Activated T-cell treated with anti-CD3 and anti-CD28 coated beads, Interleukin-2, amount 50 U/mL, for 24 hours (primary cell): Measurements from ENCODE around the gene KSR2.

ENCODE experiments used
- DNase-seq: peaks from one replicate; pipeline ENCODE4 v3.0.0-alpha.2; 2020
- H3K27ac Mint-ChIP-seq: 2 replicates; pipeline ENCODE4 v1.8.0; 2020; ENCODE audit warnings: mild to moderate bottlenecking, mixed read lengths
- H3K27me3 Mint-ChIP-seq: 2 replicates; pipeline ENCODE4 v1.8.0; 2020; ENCODE audit warnings: mixed read lengths
- H3K36me3 Mint-ChIP-seq: 2 replicates; pipeline ENCODE4 v1.8.0; 2020; ENCODE audit warnings: low read depth, mixed read lengths
- H3K4me1 Mint-ChIP-seq: 2 replicates; pipeline ENCODE4 v1.8.0; 2020; ENCODE audit warnings: low read depth, mixed read lengths
- H3K4me3 Mint-ChIP-seq: 2 replicates; pipeline ENCODE4 v1.8.0; 2020; ENCODE audit warnings: mild to moderate bottlenecking, moderate library complexity, mixed read lengths
- H3K9me3 Mint-ChIP-seq: 2 replicates; pipeline ENCODE4 v1.8.0; 2020; ENCODE audit warnings: mixed read lengths

KSR2 gene

DNA sequence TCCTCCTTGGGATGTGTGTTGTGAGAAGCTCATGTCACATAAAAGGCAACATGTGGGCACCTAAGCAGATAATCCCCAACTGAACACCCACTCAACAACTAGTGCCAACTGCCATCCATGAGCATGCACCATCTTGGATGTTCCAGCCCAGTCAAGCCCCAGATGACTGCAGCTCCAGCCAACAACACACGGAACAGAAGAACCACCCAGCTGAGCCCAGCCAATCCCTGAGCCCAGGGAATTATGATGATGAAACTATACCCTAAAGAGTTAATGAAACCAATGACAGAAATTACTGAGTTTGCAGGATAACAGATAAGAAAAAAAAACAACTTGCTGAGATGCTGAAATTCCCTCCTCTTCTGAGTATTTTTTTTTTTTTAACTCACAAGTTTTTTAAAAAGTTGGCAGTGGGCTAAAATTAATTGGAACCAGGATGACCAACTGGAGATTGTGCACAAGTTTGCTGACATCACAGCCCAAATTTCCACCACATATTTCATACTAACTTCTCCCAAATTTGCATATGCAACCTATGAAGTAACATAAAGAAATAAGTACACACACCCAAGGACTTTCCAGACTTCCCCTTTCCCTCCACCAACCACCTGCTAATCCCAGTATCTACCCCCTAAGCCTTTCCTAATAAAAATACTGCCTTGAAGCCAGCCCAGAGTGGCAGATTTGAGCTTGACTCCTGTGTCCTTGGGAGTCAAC is 124.5 kb downstream of the KSR2 start:
- peaks cover 53% of the 10 kb centered on the region for H3K27me3 Mint-ChIP-seq
- peaks cover 8% of the 10 kb centered on the region for H3K9me3 Mint-ChIP-seq
- H3K4me3 Mint-ChIP-seq = no peak overlapping the region
- H3K4me1 Mint-ChIP-seq = no peaks in the 10 kb centered on the region
- H3K36me3 Mint-ChIP-seq = no peaks in the 10 kb centered on the region
- DNase-seq = no peak
- no peak overlapping the region for H3K27ac Mint-ChIP-seq

DNA sequence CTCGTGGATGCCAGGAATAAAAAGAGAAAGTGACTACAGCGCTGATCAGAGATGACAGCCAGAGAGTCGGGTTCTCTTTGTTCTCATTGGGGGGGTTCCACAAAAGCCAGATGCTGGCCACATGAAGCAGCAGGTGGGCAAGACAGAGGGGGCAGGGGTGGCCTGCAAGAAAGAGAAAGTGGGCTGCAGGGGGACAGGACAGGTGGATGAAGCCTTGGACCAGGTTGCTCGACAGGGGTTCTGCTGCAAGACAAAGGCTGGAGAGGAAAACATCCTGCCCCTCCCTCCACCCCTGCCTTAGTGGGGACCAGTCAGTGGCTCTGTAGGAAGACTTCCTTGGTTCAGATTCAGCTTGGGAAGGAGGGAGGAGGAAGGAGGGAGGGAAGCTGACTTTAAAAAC is 126.2 kb downstream of the KSR2 start:
- Mint-ChIP-seq H3K27ac (no peak overlapping the region), H3K4me3 (no peak overlapping the region), H3K36me3 (no peaks in the 10 kb centered on the region)

DNA sequence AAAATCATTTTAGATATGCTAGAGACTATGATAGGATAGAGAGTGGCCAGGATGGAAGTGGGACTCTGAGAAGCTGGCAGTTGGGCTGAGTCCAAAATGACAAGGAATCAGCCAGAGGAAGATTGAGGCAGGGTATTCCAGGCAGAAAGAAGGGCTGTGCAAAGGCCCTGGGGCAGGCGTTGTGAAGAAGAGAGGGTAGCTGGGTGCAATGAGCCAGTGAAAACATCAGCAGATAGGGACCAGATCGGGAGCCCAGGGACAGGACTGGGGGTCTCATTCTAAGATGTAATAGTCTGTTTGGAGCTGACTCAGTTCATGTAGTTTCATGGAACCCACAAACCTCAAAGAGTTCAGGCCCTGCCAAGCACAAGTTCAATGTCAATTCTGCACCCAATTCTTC is 126.6 kb downstream of the KSR2 start:
- no peak for DNase-seq
- Mint-ChIP-seq H3K27me3 (peaks cover 49% of the 10 kb centered on the region), H3K36me3 (no peaks in the 10 kb centered on the region), H3K4me3 (no peak overlapping the region), H3K27ac (no peak overlapping the region), H3K9me3 (peaks cover 8% of the 10 kb centered on the region), H3K4me1 (peaks cover 2% of the 10 kb centered on the region)

More for the DNA sequence above, 126.2 kb downstream of the KSR2 start:
- DNase-seq = no peak
- Mint-ChIP-seq H3K4me1 (no peaks in the 10 kb centered on the region), H3K9me3 (peaks cover 8% of the 10 kb centered on the region), H3K27me3 (peaks cover 48% of the 10 kb centered on the region)

DNA sequence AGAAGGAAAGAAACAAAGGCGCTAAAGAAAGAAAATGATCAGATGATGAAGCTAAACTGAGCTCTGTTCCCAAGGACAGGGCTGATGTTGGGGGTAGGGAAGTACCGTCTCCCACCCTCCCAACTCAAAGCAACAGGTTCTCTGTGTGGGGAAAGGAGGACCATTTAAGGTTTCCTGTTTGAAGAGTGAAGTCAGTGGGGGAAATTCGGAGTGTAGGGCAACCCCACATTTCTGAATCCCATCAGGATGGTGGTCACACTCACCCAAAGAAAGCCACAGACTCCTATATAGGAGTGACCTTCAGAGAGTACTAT is 131.1 kb downstream of the KSR2 start:
- Mint-ChIP-seq H3K4me3 (no peak overlapping the region), H3K9me3 (no peaks in the 10 kb centered on the region), H3K27ac (no peak overlapping the region), H3K36me3 (no peaks in the 10 kb centered on the region), H3K27me3 (peaks cover 32% of the 10 kb centered on the region), H3K4me1 (peaks cover 5% of the 10 kb centered on the region)
- no peak for DNase-seq

DNA sequence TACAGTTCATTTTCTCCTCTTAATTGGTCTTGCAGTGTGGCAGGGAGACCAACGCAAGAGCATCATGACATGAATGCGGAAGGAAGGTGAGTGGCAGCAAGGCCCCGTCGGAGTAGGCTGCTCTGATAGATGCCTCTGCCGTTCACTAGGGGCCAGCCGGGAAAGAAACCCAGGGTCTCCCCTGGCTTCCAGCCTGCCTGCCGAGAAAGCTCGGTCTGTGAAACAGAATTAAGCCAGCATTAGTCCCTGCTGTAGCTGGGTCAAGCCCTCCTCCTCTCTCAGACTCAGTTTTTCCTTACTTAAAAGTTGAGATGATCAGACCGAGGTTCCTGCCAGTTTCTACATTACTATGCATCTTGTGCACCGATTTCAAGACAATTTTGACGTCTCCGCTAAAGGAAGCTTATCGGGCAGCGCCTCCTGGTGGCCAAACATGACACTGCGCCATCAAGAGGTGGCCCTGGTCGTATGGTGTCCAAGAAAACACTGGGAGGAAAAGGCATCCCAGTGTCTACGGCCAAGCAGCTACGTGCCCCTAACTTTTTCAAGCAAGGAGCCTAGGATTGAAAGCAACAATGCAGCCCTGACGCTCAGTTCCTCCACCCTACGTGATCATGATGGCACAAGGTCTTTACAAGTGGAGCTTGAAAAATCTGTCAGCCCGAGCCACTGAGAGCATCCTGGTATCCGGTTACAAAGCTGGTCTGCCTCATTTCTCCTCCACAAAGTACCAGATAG is 131.6 kb downstream of the KSR2 start:
- Mint-ChIP-seq H3K36me3 (no peaks in the 10 kb centered on the region), H3K4me3 (no peak overlapping the region), H3K27me3 (peaks cover 28% of the 10 kb centered on the region), H3K4me1 (peaks cover 5% of the 10 kb centered on the region), H3K9me3 (no peaks in the 10 kb centered on the region), H3K27ac (no peak overlapping the region)
- peak; percentile 84 for DNase-seq

DNA sequence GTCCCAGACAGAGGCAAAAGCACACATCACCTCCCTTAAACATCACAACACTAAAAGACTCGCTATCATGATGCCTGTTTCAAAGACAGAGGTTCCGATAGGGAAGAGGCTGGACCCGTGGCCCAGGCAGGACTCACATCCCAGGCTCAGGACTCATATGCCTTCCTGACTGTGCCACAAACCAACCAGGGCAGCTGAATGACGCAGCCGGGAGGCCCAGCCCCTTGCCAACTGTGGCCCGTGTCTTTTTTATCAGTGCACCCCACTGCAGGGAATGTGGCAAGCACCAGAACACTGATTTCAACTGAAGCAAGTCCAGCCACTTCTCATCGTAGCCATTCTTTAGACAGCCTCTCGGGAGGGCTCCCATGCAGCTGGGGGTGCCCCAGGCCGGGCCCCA is 132.3 kb downstream of the KSR2 start:
- no peak for DNase-seq
- Mint-ChIP-seq H3K9me3 (no peaks in the 10 kb centered on the region), H3K4me1 (peaks cover 5% of the 10 kb centered on the region), H3K36me3 (no peaks in the 10 kb centered on the region), H3K27me3 (peaks cover 24% of the 10 kb centered on the region), H3K4me3 (no peak overlapping the region), H3K27ac (no peak overlapping the region)

DNA sequence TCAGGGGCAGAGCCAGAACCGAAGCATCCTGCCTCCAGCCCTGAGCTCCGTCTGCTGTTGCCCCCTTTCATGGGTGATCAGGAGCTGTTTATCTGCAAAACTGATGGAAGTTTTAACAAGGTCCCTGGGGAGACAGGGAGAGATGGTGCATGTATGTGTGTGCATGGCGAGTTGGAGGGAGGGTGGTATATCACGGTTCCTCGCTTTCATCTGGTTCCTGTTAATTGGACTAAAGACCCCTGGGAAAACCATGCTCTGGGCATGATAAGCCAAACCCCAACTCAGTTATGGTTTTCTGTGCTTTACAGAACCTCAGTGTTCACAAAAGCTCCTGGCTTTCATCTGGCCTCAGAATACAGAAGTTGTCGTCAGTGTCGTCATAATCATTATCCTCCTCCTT is 133.6 kb downstream of the KSR2 start:
- Mint-ChIP-seq H3K27ac (no peak overlapping the region), H3K27me3 (peaks cover 19% of the 10 kb centered on the region), H3K4me3 (no peak overlapping the region), H3K4me1 (peaks cover 5% of the 10 kb centered on the region), H3K9me3 (no peaks in the 10 kb centered on the region), H3K36me3 (no peaks in the 10 kb centered on the region)
- DNase-seq = no peak

DNA sequence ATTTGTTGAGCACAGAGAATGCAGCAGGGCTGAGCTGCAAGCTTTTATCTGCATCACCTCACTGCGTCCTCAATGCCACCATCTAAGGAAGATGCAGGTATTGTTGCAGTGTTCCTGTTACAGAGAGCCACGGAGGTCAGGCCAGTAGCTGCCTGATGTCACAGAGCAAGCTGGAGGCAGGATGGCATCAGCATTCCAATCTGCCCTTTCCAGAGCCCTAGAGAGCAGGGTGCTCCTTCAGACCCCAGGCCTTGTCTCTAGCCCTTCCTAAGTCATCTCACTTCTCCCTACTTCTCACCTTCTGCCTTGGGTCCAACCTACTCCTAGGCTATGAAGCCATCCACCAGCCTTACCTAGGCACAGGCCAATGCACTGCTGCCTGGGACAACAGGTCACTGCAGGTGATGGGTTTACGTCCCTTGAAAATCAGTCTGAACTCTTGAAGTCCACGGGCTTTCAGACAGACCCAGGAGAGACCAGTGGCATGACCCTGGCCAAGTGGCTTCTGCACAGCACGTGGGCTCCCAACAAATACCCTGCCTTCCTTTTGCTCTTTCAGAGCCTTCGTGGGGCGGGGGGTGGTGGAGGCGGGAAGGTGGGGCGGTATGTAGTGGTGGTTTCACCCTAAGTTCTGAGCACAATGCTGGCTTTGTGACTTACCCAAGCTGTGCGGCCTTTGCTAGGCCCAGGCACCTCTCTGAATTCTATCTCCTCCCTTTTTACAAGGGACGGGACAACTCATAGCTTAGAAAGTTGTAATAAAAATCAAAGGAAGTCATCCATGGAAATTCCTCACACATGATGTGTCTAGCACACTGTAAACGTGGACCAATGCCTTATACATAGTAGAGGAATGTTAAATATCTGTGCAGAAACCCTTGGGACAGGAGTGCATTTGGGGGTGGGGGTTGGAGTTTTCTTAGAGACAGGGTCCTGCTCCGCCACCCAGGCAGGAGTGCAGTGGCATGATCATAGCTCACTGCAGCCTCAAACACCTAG is 136.0 kb downstream of the KSR2 start:
- H3K36me3 Mint-ChIP-seq = no peaks in the 10 kb centered on the region
- peaks cover 5% of the 10 kb centered on the region for H3K4me1 Mint-ChIP-seq
- DNase-seq = no peak
- H3K4me3 Mint-ChIP-seq = no peak overlapping the region
- H3K27me3 Mint-ChIP-seq = peaks cover 10% of the 10 kb centered on the region
- peaks cover 12% of the 10 kb centered on the region for H3K9me3 Mint-ChIP-seq
- H3K27ac Mint-ChIP-seq = no peak overlapping the region

DNA sequence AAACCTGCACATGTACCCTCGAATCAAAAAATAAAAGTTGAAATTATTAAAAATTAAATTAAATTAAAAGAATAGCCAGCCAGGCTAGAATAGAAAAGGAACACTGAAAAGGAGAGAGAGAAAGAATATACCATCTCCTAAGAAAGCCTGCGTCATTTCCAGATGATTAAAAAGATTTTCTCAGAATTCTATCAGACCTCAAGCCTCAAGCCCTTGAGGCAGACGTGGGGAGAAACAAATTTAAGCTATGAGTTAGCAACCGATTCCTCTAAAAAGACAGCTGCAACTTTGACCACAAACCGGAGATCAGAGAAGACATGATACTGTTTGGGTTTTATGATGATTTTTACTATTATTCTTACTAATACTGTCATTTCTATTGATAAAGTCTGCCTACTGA is 138.3 kb downstream of the KSR2 start:
- Mint-ChIP-seq H3K27ac (no peak overlapping the region), H3K36me3 (no peaks in the 10 kb centered on the region), H3K4me1 (no peaks in the 10 kb centered on the region), H3K9me3 (peaks cover 15% of the 10 kb centered on the region), H3K27me3 (no peaks in the 10 kb centered on the region), H3K4me3 (no peak overlapping the region)
- DNase-seq = no peak

DNA sequence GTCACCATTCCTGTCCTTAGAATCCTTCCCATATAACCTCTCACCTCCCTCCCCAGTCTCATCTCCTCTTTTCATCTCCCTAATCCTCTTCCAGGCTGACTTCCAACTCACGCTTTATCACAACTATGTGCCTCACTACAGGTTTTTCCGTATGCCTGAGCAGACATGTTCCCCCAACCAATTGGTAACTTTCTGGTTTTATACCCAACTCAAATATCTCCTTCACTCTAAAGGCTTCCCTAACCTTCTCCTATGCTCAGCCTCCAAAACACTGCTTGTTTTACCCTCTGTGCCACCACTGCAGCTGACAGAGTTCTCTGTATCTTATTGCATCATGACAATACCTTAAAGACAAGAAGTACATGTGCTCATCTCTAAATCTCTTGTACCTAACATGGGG is 139.7 kb downstream of the KSR2 start:
- H3K27me3 Mint-ChIP-seq = no peaks in the 10 kb centered on the region
- peaks cover 15% of the 10 kb centered on the region for H3K9me3 Mint-ChIP-seq
- no peak overlapping the region for H3K27ac Mint-ChIP-seq
- no peak for DNase-seq
- no peaks in the 10 kb centered on the region for H3K36me3 Mint-ChIP-seq
- no peak overlapping the region for H3K4me3 Mint-ChIP-seq
- no peaks in the 10 kb centered on the region for H3K4me1 Mint-ChIP-seq

DNA sequence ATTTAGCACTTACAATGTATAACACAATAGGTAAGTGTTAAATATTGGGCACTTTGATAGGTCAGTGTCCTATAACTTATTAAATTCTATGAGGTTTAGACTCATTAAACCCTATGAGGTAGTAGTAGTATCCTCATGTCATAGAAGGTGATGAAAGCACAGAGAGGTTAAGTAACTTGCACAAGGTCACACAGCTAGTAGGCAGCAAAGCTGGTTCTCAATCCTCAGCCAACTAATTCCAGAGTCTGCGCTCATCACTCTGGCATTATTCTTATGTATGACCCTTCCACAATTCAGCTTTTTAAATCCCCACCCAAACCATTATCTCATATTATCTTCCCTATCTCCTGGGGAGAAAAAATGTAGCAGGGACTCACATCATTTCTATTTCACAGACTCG is 141.1 kb downstream of the KSR2 start:
- no peak for DNase-seq
- Mint-ChIP-seq H3K4me1 (no peaks in the 10 kb centered on the region), H3K36me3 (no peaks in the 10 kb centered on the region), H3K27me3 (no peaks in the 10 kb centered on the region), H3K4me3 (no peak overlapping the region), H3K27ac (no peak overlapping the region), H3K9me3 (peaks cover 15% of the 10 kb centered on the region)

DNA sequence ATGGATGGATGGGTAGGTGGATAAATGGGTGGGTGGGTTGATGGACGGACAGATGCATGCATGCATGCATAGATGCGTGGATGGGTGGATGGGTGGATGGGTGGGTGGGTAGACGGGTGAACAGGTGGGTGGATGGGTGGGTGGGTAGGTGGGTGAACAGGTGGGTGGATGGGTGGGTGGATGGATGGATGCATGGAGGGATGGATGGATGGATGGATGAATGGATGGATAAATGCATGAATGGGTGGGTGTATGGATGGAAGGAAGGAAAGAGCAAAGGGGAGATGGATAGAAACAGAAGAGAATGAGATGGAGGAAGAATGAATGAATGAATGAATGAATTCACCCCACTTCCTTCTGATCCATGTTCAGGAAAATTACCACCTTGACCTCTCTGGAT is 143.0 kb downstream of the KSR2 start:
- Mint-ChIP-seq H3K36me3 (no peaks in the 10 kb centered on the region), H3K9me3 (peaks cover 15% of the 10 kb centered on the region), H3K27ac (no peak overlapping the region), H3K4me3 (no peak overlapping the region), H3K27me3 (no peaks in the 10 kb centered on the region), H3K4me1 (no peaks in the 10 kb centered on the region)
- no peak for DNase-seq

DNA sequence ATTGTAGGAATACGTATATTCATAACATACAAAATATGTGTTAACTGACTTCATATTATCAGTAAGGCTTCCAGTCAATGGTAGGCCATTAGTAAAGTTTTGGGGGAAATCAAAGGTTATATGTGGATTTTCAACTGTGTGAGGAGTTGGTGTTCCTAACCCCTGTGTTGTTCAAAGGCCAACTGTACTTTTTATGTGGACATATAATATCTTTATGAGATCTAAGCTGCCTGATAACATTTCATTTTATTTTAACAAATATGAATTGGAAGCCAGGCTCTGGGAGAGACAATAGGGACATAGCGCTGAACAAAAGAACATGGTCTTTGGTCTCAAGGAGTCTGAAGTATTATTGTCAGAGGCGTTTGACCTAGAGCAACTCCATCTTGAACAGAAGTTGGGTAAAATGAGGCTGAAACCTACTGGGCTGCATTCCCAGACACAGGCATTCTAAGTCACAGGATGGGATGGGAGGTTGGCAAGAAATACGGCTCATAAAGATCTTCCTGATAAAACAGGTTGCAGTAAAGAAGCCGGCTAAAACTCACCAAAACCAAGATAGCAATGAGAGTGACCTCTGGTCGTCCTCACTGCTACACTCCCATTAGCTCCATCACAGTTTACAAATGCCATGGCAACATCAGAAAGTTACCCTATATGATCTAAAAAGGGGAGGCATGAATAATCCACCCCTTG is 147.2 kb downstream of the KSR2 start:
- no peak overlapping the region for H3K4me3 Mint-ChIP-seq
- H3K9me3 Mint-ChIP-seq = peaks cover 2% of the 10 kb centered on the region
- no peak for DNase-seq
- no peak overlapping the region for H3K27ac Mint-ChIP-seq
- H3K36me3 Mint-ChIP-seq = no peaks in the 10 kb centered on the region
- no peaks in the 10 kb centered on the region for H3K4me1 Mint-ChIP-seq
- H3K27me3 Mint-ChIP-seq = no peaks in the 10 kb centered on the region

DNA sequence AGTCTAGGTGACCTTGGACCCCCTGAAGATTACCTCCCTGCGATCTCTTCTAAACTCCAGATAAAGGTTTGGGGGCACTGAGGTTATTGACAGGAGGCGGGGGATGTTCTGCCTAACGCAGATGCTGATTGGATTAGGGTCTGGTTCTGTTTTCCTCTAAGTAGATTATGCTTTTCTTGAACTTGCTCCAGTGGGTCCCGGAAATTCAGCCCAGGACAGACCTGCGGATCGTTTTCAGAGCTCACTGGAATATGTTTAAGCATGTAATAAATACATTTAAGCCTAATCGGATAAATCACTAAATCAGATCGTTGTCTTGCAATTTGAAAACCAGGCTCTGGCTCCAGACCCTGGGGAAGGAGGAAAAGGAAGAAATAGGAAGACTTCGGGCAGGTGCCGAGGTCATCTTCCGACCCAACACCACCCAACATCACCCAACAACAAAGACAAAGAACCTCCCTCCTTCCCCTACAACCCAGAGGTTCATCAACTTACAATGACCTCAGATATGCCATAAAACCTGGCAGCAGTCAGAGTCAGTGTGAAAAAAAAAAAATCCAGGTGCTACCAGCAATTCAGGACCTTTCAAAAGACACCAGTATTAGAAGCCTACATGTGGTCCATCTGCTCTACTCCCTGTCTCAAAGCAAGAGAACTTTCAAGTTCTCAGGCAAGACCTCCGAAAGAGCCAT is 148.4 kb downstream of the KSR2 start:
- Mint-ChIP-seq H3K4me1 (no peaks in the 10 kb centered on the region), H3K36me3 (no peaks in the 10 kb centered on the region), H3K27ac (no peak overlapping the region), H3K27me3 (no peaks in the 10 kb centered on the region), H3K4me3 (no peak overlapping the region), H3K9me3 (peaks cover 8% of the 10 kb centered on the region)
- no peak for DNase-seq
